Stimulated activated CD4-positive, alpha-beta T cell treated with anti-CD3 and anti-CD28 coated beads, TNF-alpha, amount 100 ng/mL, for 1 hour (primary cell): Measurements from ENCODE around the gene TNFRSF25.
"Not testable (repeated sequence)": the region's sequence is repeated elsewhere in the genome, so short reads cannot be mapped to it uniquely, and the experiment has no call there.

ENCODE experiments used
- DNase-seq, 3 donors: peaks; one replicate each; pipeline ENCODE4 v3.0.0-alpha.2; 2020; ENCODE audit warnings: low read depth in 3 of 3, low spot score in 1 of 3

Gene TNFRSF25

DNA sequence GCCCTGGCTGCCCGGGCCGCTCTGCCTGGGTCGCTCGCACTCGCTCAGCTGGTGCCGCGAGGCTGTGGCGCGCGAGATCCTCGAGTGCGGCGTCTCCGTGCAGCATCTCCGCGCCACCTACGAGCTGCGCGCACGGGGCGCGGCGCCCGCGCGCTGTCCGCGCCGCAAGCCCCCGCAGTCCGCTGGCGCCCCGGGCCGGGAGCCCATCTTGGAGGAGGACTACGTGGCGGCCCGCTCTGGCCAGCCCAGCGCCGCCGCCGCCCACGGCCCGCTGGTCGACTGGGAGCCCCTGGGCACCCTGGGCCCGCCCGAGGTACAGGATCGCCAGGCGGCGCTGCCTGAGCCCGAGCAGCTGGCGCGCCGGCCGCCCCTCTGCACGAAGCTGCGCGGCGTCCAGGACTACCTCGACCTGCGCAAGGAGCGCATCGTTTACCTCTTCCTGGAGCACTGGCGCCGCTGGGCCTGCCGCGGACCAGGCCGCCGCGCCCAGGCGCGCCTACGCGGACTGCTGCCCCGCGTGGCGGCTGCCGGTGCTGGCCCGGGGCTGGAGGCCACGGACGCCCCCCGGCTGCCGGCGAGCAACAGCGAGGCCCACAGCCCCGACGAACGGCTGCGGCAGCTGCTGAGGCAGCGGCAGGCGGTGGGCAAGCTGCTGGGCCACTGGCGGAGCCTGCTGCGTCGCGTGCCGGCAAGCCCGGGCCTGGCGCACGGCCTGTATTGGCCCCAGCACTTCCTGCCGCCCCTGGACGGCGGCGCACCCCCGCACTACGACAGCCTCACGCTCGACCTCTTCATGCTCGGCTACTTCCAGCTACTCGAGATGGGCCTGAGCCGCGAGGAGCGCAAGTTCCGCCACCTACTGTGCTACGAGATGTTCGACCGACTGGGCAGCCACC is 10.9 kb downstream of the TNFRSF25 start:
- peak in 1 of 3 donors; percentile 27 for DNase-seq

DNA sequence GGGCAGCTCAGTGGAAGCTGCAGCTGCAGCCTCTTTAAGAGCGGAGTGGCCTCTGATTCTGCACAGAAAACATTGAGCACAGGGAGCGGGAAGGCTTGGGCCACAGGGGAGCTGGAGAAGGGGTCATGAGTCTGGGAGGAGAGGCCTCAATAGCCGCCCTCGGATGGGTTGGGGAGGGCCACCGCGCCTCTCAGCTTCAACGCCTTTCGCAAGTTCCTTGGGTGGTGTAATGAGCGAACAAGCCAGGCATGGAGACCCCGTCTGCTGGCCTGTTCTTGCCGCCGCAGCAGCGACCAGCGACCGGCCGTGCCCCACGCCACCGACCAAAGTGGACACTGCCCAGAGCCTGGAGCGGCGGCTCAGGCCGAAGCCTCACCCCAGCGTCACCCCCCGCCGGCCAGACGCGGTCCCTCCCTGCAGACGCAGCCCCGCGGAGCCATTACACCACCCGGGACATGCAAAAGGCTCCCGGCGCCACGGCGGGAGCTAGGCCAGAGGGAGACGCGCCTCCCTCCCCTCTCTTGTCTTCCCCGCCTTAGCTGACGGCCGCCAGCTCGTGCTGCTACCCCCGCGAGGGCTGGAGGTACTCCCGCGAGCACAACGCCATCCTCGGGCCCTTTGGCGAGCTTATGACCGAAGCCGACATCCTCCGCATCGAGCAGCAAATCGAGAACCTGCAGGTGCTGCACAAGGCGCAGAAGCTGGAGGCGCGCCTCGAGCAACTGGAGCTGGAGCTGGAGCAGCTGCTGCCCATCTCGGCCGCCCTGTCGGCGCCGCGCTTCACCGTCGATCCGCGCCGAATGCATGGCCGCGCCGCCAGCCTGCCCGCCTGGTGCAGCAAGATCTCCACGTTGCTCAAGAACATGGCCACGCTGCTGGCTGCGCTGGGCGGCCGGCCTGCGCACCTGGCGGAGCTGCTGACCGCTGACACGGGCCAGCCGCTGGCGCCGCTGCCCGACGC is 11.8 kb downstream of the TNFRSF25 start:
- not testable (repeated sequence) for DNase-seq

DNA sequence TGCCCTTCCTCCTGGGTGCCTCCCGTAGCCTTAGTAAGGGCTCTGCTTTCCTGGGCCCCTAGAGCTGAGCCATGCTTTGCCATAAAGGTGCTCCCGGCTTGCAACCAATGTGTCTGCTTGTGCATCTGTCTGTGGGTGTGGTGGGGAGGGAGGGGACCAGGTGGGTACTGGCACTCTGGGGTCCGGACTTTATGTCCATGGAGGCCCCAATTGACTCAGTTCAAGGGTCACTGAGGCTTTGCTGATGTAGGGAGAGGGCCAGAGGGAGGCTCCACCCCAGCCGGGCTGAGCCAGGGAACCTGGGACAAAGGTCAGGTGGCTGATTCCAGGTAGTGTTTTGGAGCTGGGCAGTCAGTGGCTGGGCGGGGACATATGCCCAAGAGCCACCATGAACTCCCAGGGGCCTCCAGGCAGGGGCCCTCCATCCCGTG is 15.0 kb downstream of the TNFRSF25 start:
- DNase-seq, result no peak

DNA sequence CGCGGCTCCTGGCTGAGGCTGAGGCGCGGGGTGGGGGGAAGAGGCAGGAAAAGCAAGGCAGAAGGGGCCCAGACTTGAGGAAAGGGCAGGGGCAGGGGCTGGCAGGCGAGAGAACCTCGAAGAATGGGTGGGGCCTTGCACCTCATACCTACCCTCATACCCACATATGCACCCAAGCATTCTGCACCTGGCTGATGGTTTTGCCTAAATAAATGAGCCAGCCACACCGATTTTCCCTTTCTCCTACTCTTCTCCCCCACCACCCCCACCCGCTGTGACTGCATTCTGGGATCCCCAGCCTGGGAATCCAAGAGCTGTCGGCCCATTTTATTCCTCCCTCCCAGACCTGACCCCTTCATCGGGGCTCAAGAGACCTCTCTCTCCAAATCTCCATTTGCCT is 15.5 kb downstream of the TNFRSF25 start:
- DNase-seq, result not testable (repeated sequence)

DNA sequence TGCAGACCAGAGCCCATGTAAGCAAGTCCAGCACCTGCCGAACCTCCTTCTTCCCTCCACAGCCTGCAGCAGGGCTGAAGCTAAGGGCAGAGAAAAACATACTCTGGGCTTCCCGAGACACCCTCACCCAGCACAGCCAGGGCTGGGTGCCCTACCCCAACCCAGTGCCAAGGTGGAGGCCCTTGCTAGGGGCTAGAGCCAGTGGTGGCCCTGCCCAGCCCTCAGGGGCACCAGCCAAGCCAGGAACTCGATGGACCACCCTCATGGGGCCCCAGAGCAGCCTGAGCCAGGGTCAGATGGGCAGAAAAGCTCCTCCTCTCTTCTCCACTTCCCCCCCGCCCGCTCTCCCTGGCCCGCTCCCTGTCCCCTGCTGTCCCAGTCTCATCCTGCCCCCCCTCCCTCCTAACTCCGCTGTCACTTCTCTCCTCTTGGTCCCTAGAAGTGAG is 15.9 kb downstream of the TNFRSF25 start:
- no peak for DNase-seq

DNA sequence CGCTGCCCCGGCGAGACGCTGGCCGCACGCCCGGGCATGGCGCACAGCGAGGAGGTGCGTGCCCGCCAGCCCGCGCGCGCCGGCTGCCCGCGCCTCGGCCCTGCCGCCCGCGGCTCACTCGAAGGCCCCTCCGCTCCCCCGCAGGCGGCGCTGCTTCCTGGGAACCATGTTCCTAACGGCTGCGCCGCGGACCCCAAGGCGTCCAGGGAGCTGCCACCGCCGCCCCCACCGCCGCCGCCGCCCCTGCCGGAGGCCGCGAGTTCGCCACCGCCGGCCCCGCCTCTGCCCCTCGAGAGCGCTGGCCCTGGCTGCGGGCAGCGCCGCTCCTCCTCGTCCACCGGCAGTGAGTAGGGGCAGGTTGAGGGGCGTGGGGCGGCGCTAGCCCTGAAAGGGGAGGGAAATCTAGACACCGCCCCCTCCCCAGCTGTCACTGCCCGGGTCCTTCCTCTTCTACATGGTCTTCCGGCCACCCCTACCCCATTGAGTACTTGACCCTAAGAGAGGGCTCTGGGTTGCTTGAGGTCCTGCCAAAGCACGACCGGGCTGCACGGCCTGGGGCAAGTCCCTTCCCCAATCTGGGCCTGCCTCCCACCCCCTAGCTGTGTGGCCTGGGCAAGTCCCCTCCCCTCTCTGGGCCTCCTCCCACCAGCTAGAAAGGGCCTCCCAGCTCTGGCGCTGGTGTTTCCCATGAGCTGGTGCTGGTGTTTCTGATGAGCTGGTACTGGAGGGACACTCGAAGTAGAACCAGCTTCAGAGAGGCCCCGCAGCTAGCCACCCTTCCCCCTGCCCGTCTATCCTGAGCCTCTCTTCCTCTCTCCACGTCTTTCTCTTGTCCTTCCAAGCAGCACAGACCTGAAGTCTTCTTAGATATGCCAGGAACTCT is 17.0 kb downstream of the TNFRSF25 start:
- DNase-seq, result no peak

DNA sequence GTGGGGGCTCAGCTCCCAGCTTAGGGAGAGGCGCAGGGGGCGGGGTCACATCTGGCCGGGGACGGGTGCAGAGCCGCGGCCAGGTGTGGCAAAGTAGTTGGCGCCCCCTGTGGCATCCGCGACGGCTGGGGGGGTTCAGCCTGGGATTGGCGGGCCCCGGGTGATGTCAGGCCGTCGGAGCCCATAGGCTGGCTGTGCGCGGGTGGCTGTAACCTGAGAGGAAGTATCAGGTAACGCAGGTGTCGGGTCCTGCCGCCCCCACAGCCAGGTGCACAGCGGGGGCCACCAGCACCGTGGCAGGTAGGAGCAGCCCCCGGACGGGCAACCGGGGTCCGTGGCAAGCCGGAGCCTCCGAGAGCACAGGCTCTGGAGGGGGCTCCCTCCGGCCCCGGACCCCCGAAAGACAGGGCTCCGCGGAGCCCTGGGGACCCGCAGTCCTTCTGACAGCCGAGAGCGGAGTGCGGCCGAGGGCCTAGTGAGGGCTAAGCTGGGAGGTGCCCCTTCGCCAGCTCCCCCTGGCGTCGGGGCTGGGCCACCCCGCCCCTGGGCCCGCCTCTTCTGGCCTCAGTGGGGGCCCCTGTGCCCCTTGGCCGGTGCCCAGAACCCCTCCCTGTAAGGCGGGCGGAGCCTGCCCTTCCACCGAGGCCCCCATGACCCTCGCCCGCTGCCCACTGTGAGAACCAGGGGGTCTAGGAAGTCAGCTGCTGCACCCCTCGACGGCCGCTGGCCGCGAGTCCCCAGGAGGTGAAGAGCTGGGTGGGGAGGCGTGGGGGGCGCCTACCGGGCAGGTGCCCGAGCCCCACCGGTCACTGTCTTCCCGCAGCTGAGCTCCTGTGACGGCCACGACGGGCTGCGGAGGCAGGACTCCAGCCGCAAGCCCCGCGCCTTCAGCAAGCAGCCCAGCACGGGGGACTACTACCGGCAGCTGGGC is 17.9 kb downstream of the TNFRSF25 start:
- no peak for DNase-seq

DNA sequence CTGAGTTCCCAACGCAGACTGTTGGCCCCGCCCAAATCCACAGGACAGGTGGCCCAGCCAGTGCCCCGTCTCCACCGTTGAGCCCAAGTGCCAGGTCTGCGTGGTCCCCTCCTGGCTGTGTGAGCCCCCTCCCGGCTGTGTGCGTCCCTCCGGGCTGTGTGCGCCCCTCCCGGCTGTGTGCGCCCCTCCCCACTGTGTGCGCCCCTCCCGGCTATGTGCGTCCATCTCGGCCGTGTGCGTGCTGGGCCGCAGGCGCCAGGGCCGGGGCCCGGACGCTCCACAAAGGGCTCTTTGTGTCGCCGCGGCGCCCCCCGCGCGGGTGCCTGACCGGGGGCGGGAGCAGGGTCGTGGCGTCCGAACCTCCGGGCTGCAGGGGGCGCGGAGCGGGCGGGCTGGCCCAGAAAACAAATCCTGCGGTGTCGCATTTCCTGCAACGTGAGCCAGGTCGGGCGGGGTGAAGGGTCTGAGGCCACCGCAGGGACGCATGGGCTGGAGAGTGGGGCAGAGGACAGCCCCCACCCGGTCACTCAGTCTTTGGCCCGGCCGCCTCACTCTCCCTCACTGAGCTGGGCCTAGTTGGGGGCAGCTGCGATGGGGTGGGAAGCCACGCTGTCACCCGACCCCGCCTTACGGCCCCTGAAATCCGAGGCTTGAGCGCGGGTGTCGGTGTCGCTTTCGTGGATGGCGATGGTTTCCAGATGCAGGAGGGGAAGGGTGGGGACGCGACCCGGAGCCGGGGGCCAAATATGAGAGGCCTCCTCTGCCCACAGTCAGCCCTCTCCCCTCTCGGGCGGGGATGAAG is 18.8 kb downstream of the TNFRSF25 start:
- no peak for DNase-seq

DNA sequence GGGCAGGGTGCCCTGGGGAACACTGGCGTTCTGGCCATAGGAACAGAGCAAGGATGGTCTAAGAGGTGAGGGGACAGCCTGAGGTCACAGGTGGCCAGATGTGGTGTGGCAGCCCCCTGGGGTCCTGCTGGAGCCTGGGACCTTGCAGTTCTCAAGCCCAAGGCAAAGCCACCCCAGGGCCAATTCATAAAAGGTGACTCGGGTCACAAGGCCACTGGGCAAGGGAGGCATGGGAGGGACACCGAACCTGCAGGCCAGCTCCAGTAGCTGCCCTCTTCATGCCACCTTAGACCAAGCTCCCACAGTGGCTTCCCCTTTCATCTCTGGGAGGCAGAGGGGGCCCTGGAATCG is 19.3 kb downstream of the TNFRSF25 start:
- DNase-seq, result no peak

DNA sequence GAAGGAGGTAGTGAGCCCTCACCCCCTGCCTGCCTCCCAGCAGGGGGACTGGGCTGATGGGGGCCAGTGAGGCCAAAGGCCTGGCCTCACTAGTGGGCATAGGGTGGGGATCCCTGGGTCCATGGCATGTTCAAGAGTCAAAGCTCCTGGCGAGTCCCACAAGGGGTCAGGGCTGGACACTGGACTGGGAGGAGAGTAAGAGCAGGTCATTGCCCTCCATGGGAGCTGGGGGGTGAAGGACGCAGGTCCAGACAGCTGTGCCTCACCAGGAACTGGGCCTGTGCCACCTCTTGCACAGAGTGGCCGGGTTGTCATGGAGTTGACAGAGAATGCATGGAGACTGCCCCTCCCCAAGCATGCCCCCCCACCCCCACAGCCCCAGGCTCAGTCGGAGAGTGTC is 20.0 kb downstream of the TNFRSF25 start:
- DNase-seq, result not testable (repeated sequence)

DNA sequence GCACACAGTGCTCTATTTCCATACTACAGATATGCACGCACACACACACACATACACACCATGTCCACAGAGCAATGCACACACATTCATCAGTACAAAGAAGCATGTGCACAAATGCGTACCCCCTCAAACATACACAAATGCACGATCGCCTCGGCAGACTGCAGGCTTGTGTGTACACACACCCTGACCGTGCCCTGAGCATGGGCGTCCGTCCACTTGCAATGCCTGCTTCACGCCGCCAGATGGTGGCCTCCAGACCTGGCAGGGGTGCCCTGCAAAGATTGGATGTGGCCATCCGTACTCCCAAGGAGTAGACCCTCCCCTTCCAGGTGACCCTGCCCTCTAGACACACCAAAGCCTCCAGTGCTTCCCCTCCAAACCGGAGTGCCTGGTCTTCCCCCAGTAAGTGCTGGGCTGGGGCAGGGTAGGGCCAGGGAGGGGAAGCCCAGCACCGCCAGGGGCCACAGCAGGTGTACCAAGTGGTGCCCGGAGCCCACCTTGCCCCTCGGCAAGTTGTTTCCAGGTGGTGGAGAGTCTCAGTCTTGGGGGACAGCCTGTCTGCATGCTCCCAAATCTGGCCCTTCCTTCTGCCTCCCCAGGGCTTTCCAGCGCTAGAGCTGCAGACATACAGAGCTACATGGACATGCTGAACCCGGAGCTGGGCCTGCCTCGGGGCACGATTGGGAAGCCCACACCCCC is 20.8 kb downstream of the TNFRSF25 start:
- DNase-seq, result no peak

DNA sequence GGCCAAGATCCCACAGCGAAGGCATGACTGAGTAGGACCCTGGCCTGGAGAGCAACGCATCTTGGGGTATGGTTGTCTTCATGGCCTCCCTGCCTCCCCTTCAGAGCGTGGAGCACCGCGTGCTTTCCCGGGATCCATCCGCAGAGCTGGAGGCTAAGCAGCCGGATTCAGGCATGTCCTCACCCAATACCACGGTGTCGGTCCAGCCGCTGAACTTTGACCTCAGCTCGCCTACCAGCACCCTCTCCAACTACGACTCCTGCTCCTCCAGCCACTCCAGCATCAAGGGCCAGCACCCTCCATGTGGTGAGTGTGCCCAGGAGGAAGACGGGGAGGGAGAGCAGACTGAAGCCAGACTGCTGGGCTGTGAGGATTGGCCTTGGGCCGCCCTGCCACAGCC is 21.6 kb downstream of the TNFRSF25 start:
- no peak for DNase-seq

DNA sequence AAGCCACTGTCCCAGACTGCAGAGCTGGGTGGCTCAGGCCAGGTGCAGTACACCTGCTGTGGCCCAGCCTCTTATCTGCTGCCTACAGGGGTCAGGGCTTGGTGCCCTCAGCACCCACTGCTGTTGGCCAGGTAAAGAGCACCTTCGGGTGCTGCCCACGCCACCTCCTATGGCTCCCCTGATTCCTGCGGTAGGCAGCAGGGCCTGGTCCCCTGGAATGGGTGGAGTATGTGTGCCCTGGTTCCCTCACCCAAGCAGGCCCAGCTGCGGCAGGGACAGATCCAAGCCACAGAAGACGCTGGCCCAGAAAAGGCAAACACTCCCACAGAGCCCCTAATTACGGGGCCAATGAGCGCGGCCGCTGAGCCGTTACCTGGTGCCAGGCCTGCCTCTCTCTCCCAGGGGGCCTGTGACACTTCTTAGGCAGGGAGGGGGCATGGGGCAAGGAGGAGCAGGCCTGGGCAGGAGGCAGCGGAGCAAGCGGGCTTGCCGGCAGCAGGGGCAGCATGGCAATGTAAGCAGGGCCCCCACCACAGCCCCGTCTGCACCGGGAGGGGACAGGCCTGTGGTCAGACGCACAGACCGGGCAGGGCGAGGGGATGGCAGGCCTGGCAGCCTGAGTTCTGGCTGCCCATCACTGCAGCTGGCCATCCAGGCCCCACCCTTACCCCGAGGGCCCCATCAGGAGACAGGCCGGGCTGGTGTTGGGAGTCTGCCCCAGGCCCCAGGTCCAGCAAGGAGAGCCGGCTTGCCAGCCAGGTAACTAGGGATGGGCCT is 22.4 kb downstream of the TNFRSF25 start:
- no peak for DNase-seq

DNA sequence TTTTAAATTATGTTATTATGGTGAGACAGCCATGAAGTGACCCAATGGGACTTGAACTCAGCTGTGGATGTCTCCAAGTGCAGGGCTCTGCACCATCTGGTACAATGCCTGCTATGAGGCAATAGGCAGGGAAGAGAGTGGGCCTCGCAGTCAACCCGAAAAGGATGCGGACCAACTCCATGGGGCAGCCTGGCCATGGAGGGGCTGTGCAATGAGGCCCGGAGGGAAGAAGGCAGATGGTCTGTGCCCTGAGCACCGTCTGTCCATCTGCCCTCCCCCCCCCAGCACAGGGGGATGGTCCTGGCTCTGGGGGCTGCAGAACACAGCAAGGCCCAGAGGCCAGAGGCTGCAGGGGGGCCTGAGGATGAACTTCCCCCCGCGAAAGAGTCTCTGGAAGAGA is 24.4 kb downstream of the TNFRSF25 start:
- DNase-seq, result no peak

DNA sequence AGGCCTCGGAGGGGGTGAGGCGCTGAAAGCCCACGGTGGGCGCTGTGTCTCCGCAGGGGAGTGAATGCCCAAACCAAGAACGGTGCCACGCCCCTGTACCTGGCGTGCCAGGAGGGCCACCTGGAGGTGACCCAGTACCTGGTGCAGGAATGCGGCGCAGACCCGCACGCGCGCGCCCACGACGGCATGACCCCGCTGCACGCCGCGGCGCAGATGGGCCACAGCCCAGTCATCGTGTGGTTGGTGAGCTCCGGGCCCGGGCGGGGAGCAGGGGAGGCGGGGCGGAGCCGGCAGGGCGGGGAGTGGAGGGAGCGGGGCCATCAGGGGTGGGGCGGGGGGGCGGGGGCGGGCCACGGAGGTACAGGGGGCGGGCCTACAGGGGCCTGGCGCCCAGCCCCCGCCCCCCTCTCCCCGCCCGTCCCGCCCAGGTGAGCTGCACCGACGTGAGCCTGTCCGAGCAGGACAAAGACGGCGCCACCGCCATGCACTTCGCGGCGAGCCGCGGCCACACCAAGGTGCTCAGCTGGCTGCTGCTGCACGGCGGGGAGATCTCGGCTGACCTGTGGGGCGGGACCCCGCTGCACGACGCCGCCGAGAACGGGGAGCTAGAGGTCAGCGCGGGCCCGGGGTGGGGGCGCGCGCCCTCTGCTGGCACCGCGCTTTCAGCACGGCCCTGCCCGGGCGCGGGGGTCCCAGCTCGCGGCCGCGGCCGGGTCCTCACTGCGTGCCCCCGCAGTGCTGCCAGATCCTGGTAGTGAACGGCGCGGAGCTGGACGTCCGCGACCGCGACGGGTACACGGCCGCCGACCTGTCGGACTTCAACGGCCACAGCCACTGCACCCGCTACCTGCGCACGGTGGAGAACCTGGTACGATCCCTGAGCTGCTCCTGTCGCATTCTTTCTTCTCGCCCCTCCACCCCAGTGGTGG is 25.5 kb downstream of the TNFRSF25 start:
- peak in 2 of 3 donors; percentile 54 to 58 for DNase-seq

DNA sequence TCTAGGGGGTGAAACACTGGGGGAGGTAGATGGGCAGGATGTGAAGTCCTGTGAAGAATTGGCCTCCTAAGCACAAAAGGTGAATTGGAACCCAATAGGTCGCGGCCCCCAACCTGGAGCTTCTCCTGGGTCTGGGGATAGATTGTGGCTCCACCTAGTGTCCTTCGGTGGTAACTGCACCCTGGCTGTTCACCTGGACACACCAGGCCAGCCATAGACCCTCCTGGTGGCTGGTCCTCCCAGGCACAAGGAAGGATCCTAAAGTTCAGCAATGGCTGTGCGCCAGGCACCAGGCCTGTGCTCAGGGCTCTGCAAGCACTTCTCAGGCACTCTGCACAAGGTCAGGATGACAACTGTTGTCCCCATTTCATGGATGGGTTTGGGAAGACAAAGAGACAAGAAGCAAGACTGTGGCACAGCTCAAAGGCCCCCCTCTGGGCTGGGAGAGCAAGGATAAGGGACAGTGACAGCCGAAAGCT is 27.9 kb downstream of the TNFRSF25 start:
- DNase-seq, result peak in 2 of 3 donors; percentile 36 to 59
